ENCODE results near the gene TIMMDC1. TPM values are rescaled to one million over a fixed set of nuclear protein-coding genes. Genes with fewer than 3 reads are reported as not detected.

TIMMDC1 gene
- total RNA-seq, 3 donors from 2014 or later (not counting 1 experiment from before 2014, with no cell fraction given) = 31.9 to 50.1 (median 34.1) TPM

DNA sequence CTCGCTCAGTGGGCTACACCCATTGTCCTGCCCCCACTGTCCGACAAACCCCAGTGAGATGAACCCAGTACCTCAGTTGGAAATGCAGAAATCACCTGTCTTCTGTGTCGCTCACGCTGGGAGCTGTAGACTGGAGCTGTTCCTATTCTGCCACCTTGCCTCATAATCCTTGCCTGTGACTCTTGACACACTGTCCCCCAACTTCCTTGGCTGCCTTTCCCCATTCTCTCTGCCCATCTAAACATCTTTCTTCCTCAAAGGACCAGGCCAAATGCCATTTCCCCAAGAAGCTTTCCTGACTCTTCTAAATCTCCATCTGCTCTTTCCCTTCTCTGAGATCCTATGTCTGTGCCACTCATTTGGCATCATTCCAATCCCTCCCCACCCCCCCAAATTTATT is 70.8 kb downstream of the TIMMDC1 start:
- H3K4me3 Mint-ChIP-seq = no peak overlapping the region
- WGBS (ENCODE audit: insufficient coverage) = over 99% methylated on average over 4 of the region's 4 CpGs
- Histone ChIP-seq H3K27me3 (ENCODE audit: control insufficient read depth, insufficient read depth, low read length) (no peaks in the 10 kb centered on the region), H3K4me1 (ENCODE audit: control insufficient read depth, insufficient read depth, low read length) (no peaks in the 10 kb centered on the region), H3K27ac (ENCODE audit: low read length) (no peak overlapping the region), H3K9me3 (ENCODE audit: control insufficient read depth, insufficient read depth, low read length) (no peaks in the 10 kb centered on the region), H3K4me3 (ENCODE audit: low read length) (no peak overlapping the region), H3K36me3 (ENCODE audit: control insufficient read depth, insufficient read depth, low read length) (no peaks in the 10 kb centered on the region)
- no peaks in the 10 kb centered on the region for H3K9me3 Mint-ChIP-seq
- intact Hi-C loops (cut with micrococcal nuclease) = no loop called here
- H3K36me3 Mint-ChIP-seq = no peaks in the 10 kb centered on the region
- DNase-seq (no peak), ATAC-seq (no peak)
- H3K27me3 Mint-ChIP-seq (ENCODE audit: low read depth in 2 of 2) = peaks cover 7 to 13% of the 10 kb centered on the region in 2 donors
- H3K27ac Mint-ChIP-seq = no peak overlapping the region
- no peaks in the 10 kb centered on the region for H3K4me1 Mint-ChIP-seq
- TF ChIP-seq CTCF (IDR thresholded peaks at IDR 0.05) = no peak

DNA sequence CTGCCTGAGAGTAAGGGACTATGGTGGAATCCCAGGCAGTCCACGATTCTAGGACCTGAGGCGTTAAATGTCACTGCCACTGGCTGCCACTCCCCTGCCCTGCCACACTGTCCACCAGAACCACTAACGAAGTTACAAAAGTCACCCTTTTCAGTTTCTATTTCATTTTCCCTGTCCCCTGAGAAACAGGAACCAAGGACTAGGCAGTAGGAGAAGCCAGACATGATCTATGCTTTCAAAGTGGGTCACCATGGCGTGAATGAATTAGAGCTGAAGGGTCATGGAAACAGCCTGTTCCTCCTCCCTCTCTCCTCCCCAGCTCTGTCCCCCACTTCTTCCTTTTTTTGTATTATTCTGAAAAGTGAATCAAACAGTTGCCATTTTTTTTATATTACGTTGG is 71.9 kb downstream of the TIMMDC1 start:
- no peak for DNase-seq
- ATAC-seq = peak; percentile 29 to 46 (median 38)

DNA sequence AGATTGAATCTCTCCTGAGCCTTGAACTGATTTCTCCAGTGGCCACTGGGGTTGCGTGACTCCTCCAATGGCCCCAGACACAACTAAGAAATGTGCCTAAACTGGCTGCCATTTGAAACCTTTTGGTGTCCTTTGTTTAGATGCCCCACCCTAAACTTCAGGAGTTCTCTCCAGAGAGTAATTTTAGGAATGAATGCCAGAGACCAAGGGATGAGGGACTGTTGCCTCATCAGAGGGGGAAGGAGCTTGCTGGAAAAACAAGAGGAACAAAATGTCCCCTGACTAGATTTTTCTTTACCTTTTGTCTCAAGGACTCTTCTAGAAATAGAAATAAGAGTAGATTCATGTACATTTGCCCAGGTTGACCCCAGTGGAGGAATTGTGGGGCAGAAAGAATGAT is 72.9 kb downstream of the TIMMDC1 start:
- intact Hi-C loops (cut with micrococcal nuclease) = no loop called here

More for the DNA sequence above, 71.9 kb downstream of the TIMMDC1 start:
- H3K9me3 Mint-ChIP-seq = no peaks in the 10 kb centered on the region
- 36% methylated on average over 5 of the region's 5 CpGs for WGBS (ENCODE audit: insufficient coverage)
- no peak for TF ChIP-seq CTCF (IDR thresholded peaks at IDR 0.05)
- Histone ChIP-seq H3K27me3 (ENCODE audit: control insufficient read depth, insufficient read depth, low read length) (no peaks in the 10 kb centered on the region), H3K27ac (ENCODE audit: low read length) (no peak overlapping the region), H3K36me3 (ENCODE audit: control insufficient read depth, insufficient read depth, low read length) (no peaks in the 10 kb centered on the region), H3K4me3 (ENCODE audit: low read length) (no peak overlapping the region), H3K9me3 (ENCODE audit: control insufficient read depth, insufficient read depth, low read length) (no peaks in the 10 kb centered on the region), H3K4me1 (ENCODE audit: control insufficient read depth, insufficient read depth, low read length) (no peaks in the 10 kb centered on the region)
- H3K4me3 Mint-ChIP-seq = no peak overlapping the region
- H3K27me3 Mint-ChIP-seq (ENCODE audit: low read depth in 2 of 2) = peaks cover 7 to 13% of the 10 kb centered on the region in 2 donors
- H3K36me3 Mint-ChIP-seq = no peaks in the 10 kb centered on the region
- H3K4me1 Mint-ChIP-seq = no peaks in the 10 kb centered on the region
- intact Hi-C loops (cut with micrococcal nuclease) = no loop called here
- no peak overlapping the region for H3K27ac Mint-ChIP-seq

More for the DNA sequence above, 72.9 kb downstream of the TIMMDC1 start:
- no peak for TF ChIP-seq CTCF (IDR thresholded peaks at IDR 0.05)
- no peaks in the 10 kb centered on the region for H3K4me1 ChIP-seq (ENCODE audit: control insufficient read depth, insufficient read depth, low read length)
- H3K4me3 ChIP-seq (ENCODE audit: low read length) = no peak overlapping the region
- DNase-seq = no peak
- Mint-ChIP-seq H3K4me1 (no peaks in the 10 kb centered on the region), H3K27ac (no peak overlapping the region), H3K36me3 (no peaks in the 10 kb centered on the region), H3K27me3 (ENCODE audit: low read depth in 2 of 2) (peaks cover 7 to 9% of the 10 kb centered on the region in 2 donors), H3K9me3 (no peaks in the 10 kb centered on the region), H3K4me3 (no peak overlapping the region)
- H3K9me3 ChIP-seq (ENCODE audit: control insufficient read depth, insufficient read depth, low read length) = no peaks in the 10 kb centered on the region
- H3K36me3 ChIP-seq (ENCODE audit: control insufficient read depth, insufficient read depth, low read length) = no peaks in the 10 kb centered on the region
- no peaks in the 10 kb centered on the region for H3K27me3 ChIP-seq (ENCODE audit: control insufficient read depth, insufficient read depth, low read length)
- no peak for ATAC-seq
- WGBS (ENCODE audit: insufficient coverage) = 100% methylated on average over 1 of the region's 1 CpG
- H3K27ac ChIP-seq (ENCODE audit: low read length) = no peak overlapping the region
